NCI-H128 (cell line): ENCODE measurements around the gene GRID2.

ENCODE experiments used
- DNase-seq: peaks from one replicate; lab custom pipeline; 2025; ENCODE audit not compliant: unreplicated experiment; lab: John Stamatoyannopoulos, UW

The GRID2 gene

DNA sequence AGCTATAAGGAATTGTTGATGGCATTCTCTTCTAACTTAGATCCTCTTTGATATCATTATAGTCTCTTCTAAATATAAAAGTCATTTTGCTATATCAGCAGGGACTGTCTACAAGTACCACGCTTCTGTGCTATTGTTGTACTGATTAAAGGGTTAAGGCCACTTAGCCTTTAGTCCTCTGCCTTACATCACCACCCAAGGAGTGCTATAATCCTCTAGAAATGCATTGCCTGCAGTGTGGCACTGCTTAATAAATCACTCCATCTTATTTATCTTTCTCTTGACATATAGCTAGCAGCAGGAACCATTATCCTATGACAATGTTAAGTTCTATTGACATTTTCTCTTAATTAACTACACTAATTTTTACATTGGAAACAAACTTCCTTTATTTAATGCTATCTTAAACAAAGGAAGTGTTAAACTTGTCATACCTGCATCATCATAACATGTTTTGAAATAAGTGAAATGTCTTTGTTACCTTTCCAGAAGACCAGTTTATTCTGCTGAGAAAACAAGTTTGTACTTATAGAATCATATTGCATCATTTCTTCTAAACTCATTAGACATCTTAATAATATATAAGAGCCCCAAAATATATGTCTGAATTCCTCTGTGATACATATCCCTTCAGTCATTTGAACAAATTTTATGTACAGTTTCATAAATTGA is 1163.9 kb downstream of the GRID2 start:
- DNase-seq, result no peak

DNA sequence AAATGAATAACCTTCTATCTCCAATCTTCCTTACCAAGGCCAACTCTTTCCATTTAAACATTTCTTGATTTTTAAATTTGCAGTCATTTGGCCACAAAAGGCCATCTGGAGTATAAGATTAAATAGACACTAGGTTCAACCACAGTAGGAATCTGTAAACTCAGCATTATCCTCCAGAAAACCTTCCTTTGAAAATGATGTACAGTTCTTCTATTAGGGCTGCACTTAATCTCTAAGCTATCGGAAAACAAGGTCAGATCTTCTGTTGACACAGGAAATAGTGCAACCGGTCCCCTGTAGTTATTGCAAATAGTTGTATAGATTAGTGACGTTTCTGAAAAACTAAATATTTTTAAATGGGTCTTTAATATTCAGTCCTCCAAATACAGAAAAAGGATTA is 1165.8 kb downstream of the GRID2 start:
- DNase-seq, result no peak

DNA sequence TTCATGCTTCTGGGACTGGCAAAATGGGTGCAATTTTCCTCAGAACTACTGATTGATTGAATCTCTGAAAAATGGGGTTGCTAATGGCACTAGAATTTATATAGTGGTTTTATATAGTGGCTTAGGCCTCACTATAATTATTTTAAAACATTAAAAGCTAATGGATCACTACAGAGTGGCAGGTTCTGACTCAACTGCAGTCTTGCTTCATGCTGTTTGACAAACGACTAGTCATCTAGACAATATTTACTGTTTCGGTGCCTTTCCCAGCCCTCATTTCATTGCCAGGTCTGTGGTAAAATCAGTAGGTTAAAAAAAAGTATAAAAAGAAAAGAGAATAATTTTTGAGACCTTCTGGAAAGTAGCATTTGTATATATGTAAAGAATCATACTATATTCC is 1172.0 kb downstream of the GRID2 start:
- DNase-seq, result no peak

DNA sequence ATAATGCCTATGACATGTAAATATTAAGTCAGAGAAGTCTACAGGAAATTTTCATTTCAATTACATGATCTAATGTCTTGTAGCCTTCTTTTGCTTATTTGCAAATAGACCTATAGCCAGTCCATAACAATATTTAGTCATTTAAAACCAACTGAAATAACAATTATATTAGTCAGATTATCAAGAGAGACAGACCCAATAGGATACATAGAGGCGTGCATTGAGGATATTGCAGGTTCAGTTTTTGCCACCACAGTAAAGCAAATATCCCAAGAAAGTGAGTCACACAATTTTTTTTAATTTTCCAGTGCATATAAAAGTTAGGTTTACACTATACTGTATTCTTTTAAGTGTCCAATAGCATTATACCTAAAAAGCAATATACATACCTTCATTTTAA is 1175.0 kb downstream of the GRID2 start:
- DNase-seq, result no peak

DNA sequence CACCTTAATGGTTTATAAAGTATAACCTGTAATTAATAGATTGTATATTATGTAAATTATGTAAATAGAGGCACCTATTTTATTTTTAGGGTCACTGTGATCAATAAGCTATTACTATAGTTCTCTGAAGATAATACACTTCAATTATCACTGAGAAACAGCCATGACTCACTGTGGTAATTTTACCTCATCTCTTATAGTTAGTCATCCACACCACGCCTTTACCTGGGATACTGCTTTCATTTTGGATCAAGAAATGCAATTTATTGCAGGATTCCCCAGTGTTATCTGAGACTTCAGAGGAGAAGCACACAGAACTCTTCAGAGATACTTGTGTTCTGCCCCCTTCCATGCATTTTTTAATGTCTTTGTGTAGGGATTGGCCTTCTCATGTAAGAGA is 1176.7 kb downstream of the GRID2 start:
- no peak for DNase-seq

DNA sequence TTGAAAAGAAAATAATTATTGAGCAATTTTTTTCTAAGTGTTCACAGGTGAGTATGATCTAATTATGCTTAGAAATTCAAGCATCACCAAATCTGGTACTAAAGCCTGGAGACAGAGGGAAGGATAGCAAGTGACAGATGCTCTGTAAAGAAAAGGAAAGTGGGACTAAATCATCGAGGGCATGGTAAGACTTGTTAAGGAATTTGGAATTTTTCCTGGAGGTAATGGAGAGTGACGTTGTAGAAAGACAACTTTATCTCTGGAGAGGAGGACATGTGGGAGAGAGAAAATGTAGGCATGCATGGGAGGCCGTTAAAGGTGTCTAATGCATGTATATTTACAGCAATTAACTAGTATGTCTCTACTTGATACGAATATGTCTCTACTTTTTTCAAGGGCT is 1191.6 kb downstream of the GRID2 start:
- DNase-seq, result no peak

DNA sequence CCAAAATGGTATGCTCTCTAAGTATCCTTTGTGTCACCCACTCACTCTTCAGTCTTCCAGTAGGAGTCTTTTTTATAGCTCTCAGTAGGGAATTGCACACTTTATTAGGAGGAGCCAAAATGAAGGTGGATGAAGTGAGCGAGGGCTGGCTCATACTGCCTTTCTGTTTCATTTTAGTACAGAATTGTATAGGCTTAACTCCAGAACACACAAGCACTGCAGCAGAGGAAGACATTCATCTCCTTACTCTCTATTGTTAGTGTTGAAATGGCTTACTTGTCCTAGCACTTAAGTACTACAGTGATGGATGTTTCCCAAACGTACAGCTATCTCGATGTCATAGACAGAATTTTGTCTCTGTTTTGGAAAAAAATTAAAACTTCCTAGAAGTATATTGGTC is 1197.5 kb downstream of the GRID2 start:
- DNase-seq, result no peak

DNA sequence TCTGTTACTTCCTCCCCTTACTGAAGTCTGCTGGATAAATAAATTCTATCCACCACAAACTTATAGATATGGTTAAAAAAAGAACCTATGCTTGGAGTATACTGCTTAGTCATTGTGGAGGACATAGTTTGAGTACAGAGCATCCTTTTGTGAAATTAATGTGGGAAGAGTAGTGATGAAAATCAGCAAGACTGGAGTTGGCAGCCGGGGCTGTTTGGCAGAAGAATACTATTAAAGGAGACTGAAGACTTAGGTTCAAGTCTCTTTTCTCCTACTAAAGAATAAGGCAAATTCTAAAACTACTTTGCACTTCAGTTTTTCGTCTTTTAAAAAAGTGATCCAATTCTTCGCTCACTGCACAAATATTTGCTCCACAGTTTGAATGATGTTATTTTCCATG is 1198.2 kb downstream of the GRID2 start:
- DNase-seq, result no peak

DNA sequence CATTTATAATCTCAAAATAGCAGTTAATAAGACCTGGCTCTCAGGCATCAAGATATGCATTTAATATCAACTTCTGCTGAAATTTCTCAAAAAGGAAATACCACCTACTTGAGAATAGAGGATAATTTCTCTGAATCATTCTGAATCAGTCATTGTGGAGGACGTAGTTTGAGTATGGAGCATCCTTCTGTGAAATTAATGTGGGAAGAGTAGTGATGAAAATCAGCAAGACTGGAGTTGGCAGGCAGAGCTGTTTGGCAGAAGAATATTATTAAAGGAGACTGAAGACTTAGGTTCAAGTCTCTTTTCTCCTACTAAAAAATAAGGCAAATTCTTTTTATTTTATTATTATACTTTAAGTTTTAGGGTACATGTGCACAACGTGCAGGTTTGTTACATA is 1199.2 kb downstream of the GRID2 start:
- DNase-seq, result no peak

DNA sequence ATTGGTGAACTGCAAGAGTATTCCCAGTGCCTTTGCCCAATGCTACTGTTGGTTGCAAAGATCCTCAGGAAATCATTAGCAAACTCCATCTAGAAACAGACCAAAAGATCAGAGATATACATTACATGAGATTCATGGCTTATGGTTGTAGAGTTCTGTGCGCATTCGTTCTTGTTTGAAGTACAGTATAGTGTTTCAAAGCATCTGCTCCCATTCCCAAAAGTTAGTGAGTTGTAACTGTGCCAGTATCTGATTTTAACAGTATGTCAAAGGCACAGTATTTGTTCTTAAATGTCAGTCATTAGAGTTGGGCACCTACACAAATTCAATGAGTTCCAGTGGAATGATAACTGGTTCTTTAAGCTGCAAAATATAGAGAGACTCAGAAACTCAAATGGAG is 1210.1 kb downstream of the GRID2 start:
- DNase-seq, result no peak

DNA sequence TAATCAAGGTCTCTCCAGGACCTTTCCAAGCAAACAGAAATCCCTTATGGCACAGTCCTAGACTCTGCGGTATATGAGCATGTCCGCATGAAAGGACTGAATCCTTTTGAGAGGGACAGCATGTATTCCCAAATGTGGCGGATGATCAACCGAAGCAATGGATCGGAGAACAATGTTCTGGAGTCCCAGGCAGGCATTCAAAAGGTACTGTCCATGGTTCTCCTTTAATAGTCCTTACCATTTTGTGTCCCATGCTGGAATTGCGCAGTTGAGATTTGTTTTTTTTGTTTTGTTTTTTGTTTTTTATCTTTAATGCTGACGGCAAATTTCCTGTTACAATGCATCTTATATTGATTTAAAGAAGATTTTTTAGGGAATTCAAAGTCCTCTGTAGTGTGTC is 1211.4 kb downstream of the GRID2 start:
- no peak for DNase-seq

DNA sequence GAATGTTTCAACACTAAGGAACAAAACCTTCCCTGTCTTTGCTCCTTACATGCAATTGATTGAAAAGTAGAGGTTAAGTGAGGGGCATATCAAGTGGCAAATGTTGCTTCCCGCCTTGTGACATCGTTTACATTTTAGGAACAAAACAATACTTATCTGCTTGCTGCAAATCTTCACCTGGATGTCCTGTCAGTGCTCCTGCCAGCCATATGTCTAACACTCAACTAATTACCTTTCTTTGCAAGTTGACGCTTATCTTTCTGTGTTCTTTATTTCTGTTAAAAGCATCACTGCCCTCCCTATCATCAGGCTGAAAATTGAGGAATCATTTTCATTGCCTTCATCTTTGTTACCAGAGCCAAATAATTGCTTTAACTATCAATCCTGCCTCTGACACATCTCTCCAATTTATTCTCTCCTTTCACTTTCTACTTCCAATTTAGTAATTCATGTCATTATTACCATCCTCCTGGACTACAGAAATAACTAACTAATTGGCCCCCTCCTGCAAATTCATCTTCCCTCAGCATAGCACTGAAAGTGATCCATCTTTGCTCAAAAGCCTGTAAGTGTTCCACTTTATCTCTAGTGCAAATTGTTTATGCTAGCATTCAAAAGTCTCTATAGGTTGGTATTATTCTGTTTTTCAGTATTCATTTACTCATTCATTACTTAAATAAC is 1226.1 kb downstream of the GRID2 start:
- no peak for DNase-seq

DNA sequence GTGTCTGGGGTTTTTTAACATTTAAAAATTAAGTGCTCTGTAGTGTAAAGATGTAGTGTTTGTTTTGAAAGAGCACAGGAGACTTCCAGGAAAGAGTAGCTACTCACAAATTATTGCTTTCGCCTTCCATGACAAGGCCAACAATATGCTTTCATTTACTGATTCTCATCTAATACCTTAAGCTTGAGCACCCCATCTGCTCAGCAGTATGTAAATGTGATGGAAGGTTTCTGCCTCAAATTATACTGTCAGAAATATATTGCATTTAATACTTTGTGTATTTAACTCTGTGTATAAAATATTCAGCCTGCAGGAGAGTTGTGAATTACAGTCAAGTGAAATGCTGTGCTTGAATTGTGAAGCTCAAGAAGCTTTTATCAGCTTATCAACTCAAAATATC is 1228.5 kb downstream of the GRID2 start:
- DNase-seq, result no peak

DNA sequence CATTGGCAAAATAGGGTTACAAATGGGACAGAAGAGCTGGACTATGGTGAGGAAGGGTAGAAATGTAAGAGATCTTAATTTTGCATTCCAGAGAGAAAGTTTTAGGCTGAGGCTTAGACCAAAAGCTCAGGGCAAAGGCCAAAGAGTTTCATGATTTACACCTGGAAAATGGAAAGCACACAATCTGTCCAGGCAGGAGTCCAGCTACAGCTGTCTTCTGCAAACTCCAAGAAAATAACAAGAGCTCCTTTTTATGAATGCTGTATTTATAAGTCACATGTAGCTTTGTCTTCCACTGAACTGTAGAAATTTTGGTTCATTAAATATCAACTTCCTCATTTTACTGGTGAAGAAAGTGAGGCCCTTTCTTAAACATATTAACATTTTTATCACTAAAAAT is 1236.8 kb downstream of the GRID2 start:
- DNase-seq, result no peak

DNA sequence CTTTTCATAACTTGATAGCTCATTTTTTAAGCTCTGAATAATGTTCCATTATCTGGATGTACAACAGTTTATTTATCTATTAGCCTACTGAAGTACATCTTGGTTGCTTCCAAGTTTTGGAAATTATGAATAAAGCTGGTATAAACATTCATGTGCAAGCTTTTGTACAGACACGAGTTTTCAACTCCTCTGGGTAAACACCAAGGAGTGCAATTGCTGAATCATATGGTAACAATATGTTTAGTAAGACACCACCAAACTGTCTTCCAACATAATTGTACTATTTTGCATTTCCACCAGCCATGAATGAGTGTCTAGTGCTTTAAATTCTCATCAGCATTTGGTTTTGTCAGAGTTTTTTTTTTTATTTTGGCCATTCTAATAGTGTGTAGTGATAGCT is 1258.1 kb downstream of the GRID2 start:
- no peak for DNase-seq

DNA sequence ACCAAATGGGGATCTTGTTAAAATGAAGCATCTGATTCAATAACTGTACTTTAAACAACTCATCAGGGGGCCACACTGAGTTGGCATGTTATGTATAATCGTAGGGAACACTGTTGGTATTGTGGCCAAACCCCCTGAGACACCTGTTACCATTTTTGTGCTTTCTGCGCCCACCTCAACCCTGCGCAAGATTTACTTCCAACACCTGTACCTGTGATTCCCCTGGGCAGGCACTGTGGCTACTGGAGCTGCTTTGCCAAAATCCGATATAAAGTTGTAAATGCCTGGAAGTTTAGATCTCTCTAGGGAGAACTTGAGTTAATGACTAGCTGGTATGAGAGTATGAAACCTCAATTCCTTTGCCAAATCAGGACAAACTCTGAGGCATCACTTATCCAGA is 1265.0 kb downstream of the GRID2 start:
- no peak for DNase-seq

DNA sequence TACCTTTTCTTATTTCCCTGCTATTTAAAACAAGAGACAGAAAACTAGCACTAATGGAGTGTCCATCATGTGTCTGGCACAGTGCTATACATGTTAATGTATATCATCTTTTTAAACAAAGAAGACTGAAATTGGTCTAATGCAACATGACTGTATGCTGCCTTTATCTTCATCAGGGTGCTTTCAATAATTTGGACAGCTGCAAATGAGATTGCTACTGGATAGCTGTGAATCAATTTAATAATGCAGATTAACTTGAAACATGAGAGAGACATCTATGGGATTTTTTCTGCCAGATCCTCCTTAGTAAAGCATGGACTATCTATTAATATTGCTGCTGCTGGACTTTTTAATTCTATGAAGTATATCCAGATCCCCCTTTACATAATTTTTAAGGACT is 1269.5 kb downstream of the GRID2 start:
- no peak for DNase-seq

DNA sequence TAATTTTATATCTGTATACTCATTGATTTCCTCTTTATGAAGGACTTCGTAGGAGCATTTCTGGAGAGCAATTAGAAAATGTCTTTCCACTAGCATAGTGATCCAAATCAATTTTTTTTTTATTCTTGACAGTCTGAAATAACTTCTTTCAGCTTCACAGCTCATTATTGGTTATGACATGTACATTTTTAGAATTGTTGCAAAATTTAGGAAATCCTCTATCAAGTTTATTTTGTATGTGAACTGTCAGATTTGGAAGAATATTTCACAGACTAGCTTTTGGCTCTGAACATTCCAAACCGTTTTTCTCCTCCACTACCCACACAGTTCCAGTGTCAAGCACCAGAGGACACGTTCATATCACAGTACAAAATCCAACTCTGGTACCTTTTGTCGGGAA is 1275.2 kb downstream of the GRID2 start:
- no peak for DNase-seq

DNA sequence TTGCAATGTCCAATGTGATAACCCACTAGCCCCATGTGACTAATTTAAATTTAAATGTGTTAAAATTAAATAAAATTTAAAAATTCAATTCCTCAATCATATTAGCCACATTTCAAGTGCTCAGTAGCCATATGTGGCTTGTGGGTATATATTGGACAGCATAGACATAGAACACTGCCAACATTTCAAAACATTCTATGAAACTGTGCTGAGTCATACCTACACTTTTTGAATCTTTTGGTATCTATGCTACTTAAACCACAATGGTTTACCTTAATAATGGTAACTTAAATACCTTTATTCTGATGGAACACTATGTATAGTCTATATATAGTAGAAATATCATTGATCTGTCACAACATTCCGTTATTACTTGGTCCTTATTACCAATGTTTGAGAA is 1301.4 kb downstream of the GRID2 start:
- DNase-seq, result no peak

DNA sequence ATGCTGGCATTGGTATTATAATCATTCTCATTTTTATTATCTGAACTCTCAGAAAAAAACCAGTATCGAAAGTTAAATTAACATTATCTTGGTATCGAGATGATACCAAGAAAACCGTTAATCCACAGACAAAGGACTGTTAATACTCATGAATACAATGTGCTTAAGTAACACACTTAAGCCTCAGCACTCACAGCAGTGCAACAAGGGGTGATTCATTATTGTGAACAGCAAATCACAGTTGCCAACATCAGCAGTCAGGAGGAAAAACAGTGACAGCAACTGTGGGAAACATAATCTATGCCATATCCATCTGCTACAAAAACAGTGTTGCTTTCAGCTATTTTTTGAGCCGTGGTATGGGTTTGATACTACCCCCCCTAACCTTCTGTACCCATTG is 1313.8 kb downstream of the GRID2 start:
- no peak for DNase-seq

DNA sequence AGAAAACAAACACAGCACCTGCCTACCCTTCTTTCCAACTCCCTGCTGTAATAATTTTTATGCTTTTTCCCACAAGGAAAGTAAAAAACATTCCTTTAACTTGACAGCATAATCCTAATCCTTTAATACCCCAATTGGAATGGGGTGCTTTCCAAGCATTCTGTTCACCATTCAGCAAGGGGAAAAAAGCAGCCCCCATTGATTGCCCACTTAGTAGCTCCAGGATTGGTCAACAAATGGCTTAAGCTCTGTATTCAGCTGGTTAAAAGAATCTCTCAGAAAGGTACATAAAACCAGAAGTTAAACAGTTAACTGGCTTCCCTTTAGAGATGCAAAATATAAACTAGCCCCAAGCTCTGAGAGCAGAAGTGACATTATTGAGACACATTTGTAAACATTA is 1330.0 kb downstream of the GRID2 start:
- no peak for DNase-seq

DNA sequence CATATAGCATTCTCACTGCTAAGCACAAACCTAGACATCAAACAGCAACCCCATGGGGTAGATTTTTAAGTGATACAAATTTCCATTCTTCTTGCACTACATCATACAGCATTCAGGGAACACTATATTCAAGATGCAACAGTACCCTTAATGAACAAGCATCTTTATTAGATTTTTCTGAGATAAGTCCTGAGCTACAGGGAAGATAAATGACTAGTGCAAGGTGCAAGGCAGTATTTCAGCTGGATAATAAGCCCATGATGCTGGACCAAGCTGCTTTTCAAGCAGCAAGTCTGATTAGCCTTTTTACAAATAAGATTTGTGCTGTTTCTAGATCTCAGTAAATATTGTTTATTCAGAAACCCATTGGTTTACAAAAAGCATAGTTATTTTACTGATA is 1332.2 kb downstream of the GRID2 start:
- no peak for DNase-seq

DNA sequence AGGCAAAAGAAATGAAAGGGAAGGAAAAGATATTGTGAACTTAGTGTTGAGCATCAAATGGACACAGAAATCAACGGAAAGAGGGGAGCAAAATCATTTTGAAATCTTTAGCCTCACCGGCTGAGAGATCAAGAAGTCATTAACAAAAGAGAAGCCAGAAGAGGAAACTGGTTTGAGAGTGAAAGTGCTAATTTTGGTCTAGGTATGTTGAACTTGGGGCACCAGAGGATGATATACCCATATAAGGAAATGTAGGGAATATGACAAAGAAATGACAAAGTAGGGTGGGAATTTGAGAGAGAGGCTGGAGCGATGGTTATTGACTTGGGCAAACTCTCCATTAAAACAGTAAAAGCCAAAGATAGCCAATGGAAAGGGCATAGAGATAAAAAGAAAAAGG is 1341.4 kb downstream of the GRID2 start:
- no peak for DNase-seq
